HG02588 (cell line): Measurements from ENCODE around the gene SPEM1.

Experiments
- ATAC-seq: cut with Tn5 transposase; IDR thresholded peaks from one replicate; pipeline ENCODE4 v1.9.1; 2021; ENCODE audit warnings: mild to moderate bottlenecking, moderate library complexity; ENCODE audit not compliant: unreplicated experiment

Gene SPEM1

GRCh38 chr17:7439462-7440112 is 19.5 kb downstream of the SPEM1 start, which contains the start of gene FGF11:
TSS of gene FGF11 (plus strand) at chr17:7439512. CDS start at chr17:7439621, 109 bp downstream.
- no peak for ATAC-seq

DNA sequence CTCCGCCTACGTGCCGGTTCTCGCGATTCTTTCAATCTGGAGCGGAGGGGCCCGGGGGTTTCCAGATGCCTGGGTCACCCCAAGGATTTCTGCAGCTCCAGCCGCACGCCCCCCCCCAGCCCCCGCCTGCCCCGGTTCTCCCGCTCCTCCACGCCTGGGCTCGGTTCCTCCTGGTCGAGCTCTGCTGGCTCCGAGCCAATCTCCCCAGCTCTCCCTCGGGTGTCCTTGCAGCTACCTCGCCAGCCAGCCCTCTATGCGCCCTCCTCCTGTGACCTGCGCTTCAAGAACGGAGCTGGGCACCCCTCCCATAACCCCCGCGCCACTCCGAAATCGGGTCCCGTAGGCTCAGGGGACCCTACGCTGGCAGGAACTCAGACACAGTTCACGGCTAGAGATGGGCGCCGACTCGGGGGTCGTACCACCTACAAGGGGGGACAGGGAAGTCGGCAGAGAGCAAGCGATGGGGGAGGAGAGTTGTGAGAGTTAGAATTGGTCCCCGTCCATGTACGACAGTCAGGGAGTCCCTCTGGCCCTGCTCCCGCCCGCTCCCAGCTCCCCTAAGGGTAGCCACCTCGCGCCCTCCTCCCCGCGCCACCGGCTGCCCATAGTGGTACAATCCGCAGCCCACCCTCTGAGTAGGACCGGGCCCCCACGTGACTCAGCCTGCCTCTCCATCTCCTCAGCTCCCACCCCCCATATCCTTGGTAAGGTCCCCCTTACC is 20.1 kb downstream of the SPEM1 start:
- ATAC-seq, result no peak

DNA sequence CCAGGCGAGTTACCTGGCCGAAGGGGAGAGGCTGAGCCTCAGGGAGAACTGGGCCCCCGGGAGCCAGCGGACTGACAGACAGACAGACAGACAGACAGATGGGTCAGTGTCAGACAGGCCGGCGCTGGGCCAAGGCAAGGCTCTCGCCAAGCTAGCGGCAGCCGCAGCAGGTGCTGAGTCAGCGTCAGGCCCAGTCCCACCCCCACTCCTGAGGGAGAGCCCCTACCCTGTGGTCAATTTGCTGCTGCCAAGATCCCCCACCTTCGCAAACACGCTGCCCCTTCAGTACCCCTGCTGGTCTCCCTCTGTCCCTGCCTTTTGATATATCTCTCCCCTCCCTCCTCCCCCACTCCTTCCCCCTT is 20.7 kb downstream of the SPEM1 start:
- ATAC-seq, result no peak

DNA sequence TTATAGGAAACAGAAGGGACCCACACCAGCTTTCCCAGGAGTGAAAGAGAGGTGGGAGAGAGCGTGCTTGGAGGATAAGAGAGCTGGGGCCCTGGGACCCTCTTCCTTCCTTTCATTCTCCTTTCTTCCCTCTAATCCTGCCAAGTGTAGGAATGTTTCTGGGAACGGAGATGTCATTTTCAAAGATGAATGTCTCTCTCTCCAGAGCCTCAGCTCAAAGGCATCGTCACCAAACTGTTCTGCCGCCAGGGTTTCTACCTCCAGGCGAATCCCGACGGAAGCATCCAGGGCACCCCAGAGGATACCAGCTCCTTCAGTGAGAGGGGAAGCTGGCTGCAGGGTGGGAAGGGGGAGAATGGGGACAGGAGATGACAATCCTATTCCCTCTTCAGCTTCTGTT is 21.1 kb downstream of the SPEM1 start:
- no peak for ATAC-seq

- no peak for ATAC-seq
These were observed 22.0 kb downstream of the SPEM1 start for GRCh38 chr17:7442142-7442541.

DNA sequence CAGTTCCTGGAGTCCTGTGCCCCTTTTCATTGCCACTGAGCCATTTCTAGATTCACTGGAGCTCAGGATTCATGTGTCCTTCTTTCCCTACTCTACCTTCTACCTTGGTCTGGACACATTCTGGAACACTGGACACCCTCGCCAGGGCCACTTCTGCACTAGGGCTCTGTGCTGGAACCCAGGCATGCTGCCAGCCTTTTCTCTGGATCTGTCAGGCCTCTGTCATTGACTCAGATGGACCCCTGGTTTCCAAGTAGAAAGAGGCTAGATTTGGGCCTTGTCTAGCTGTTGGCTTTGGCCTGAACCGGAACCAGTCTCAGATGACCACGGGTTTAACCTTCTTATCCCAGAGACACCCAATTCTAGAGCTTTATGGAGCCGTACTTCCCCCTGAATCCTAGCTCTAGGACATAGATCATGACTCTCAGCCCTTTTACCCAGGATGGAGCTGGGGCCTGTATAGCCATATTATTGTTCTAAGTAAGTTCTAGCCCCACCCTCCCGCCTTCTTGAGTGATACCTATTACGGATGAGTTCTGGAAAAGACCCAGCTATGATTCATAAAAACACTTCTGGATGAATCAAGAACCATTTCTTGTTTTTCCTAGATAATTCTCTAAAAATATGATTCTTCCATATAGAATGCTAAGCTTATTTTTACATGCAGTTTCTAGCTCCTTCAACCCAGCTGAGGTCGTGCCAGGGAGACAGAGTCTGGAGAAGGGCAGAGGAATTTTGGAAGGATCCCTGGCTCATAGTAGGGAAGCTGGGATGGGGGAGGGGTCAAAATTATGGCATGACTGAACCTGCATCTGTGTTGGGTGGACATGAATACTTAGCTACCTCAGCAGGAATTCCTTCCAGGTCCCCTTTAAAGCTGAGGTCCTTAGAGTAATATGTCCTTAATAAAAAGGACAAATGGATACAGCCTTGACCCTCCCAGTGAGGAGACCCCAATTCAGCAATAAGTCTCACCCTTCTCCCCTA is 23.7 kb downstream of the SPEM1 start:
- no peak for ATAC-seq

DNA sequence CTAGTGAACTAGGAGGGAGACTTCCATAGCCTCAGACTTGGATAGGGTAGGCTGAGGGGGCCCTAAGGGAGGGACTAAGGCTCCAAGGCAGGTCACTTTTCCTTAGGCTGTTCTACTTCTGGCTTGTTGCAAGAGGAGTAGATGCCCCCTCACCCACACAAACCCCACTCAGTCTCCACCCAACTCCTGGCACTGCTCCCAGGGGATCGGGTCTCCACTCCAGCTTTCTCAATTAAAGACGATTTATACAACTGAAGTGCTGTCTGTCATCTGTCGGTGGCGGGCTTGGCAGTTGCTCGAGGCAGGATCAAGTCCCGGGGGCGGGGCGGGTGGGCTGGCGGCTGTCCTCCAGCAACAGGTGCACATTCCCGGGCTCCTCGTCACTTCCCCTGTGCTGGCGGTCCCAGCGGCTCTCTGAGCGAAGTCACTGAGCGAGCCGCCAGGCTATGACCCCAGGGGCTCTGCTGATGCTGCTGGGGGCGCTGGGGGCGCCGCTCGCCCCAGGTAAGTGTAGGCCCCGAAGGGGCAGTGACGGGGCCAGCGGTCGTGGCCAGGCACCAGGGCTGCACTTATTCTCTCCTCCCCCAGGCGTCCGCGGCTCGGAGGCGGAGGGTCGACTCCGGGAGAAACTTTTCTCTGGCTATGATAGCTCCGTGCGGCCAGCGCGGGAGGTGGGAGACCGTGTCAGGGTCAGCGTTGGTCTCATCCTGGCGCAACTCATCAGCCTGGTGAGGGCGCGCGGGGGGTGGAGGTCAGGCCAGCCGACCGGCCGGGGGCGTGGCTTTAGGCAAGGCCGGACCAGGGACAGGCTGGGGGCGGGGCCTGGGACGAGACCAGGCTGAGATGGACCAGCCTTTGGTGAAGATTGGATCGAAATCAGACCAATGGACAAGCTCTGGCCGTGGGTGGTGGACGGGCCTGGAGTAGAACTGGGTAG is 24.8 kb downstream of the SPEM1 start, which contains the start of gene CHRNB1:
TSS of gene CHRNB1 (plus strand) at position 380 of the 937 bp plus-strand sequence. CDS start at position 447, 67 bp downstream.
- ATAC-seq, result no peak

GRCh38 chr17:7445619-7445968 is 25.5 kb downstream of the SPEM1 start:
- ATAC-seq, result no peak

DNA sequence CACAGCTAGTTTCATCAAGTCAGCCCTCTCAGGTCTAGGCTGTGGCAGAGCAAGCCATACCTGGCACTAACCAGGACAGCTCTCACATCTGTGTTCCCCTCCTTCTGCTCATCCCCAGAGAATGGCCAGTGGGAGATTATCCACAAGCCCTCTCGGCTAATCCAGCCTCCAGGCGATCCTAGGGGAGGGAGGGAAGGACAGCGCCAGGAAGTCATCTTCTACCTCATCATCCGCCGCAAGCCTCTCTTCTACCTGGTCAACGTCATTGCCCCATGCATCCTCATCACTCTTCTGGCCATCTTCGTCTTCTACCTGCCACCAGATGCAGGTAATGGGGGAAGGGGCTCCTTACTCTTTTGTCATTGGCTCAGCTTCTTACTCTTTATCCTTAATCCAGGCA is 28.3 kb downstream of the SPEM1 start:
- ATAC-seq, result no peak

- no peak for ATAC-seq
These were observed 39.9 kb downstream of the SPEM1 start for GRCh38 chr17:7459961-7460545.

DNA sequence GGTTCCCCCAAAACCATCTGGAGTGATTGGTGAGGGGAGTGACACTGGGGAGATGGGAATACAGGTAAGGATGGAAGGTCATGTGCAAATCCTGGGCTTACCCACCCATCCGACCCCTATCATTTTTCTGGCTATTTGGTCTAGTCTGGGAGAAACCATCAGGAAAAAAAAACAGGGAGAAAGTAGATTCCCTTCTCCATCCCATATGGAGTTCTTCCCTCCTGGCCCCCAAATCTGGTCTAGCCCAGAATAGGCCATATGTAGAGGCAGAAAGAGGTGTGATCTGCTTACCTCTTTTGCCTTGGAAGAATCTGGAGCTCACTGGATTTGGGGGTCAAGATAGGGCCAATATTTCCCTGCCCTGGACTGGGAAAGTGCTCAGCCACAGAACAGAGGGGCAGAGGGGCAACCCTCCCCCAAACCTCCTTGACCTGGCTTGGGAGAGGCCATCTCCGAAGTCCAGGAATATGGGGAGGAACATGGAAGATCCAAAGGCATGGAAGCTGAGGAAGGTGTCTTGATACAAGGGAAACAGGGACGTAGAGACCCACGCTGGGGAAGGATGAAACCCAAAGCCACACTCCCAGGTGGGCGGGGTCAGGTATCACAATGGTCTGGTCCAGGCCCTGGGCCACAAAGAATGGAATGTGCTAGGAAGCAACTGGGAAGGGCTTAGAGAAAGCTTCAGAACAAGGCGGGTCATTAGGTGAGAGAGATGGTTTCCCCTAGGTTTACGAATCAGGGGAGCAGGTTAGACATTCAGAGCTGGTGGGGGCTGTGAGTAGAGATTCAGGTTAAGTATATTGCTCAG is 40.9 kb downstream of the SPEM1 start:
- no peak for ATAC-seq

- ATAC-seq, result no peak
These were observed 42.6 kb downstream of the SPEM1 start for GRCh38 chr17:7462474-7463371.

DNA sequence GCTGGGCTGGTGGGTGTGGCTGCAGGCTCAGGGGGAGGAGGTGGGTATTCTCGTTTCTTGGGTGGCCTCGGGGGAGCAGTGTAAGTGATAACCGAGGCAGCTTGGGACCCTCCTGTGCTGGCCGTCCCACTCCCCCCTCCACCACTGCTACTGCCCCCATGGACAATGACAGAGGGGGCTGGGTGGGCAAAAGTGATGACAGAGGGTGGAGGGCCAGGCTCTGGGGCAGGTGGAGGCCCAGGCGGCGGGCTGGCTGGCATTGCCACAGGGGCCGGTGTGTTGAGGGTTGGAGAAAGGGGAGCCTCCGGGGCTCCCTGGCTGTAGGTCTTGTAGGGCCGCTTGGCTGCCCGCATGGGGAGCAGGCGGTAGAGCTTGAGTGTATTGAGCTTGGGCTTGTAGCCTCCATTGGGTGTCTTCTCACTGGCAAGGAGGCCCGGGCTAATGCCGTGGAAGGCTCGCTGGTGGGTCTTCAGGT is 43.3 kb downstream of the SPEM1 start:
- no peak for ATAC-seq

DNA sequence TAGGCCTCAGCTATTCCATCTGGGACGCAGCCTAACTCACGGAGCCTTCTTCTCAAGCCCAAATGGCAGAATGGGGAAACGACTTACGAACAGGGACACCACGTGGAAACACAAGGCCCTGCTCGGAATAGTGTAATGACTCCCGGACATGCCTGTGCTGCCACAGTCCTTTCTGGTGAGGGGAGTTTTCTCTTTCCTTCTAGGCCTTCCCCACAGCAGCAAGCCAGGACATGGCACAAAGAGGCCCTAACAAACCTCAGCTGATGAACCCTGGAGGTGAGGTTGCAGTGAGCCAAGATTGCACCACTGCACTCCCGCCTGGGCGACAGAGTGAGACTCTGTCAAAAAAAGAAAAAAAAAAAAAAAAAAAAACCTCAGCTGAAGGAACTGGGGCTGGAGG is 44.0 kb downstream of the SPEM1 start:
- ATAC-seq, result no peak

GRCh38 chr17:7465597-7466275 is 45.6 kb downstream of the SPEM1 start:
- no peak for ATAC-seq

- ATAC-seq, result no peak
These were observed 46.2 kb downstream of the SPEM1 start for GRCh38 chr17:7466318-7466638.

DNA sequence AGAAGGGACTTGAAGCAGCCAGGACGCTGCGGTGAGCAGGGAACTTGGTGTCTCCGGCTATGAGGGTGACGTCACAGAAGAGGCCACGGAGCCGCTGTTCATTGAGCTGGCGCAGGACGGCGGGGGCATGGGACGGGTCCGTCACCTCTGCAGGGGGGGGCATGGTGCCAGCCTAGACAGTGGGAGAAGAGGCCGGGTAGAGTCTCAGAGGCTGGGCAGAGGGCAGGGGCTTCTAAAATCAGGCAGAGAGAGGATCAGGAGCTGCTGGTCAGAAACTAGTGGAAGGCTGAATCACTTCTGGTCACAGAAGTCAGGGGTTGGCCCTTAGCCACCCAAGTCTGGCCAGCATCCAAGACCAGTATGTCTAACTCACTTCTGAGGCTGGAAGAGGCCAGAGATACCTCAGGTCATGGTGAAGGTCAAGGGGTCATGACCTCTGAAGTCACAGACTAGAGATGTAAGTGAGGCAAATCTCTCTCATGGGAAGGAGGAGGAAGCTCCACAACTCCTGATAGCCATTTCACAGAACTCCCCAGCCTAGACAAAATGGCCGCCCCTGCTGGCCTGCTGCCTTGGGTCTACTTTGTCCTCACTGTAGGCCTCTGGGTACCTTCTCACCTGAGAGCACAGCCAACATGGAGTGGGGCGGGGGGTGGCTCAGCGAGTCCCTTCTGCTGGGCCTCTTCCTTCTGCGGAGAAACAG is 46.7 kb downstream of the SPEM1 start:
- no peak for ATAC-seq
